ENCODE measurements around the gene TPCN2.

DNA sequence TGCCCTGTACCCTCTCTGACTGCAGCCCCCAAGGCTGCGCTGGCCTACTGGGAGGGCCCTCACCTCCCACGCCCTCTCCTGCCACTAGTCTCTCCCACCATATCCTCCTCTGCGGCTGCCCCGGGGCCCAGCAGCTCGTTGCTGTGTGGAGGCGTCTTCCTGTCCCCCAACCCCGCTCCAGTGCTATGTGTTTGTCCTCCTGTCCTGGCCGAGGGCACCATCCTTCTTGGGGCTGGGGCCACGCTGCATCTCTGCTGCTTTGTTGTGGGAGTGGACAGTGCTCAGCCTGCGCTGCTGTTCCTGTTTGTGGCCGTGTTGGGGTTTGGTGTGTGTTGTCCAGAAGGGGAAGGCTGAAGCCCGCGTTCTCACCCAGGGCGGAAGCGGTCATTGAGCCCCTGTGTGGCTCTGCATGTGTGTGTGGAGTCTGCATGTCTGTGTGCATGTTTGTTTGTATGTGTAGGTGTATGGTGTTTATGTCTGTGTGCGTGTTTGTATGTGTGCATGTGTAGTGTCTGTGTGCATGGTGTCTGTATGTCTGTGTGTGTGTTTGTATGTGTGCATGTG lies 15.7 kb downstream of the TPCN2 start:
- TF ChIP-seq ZFP3 (CRISPR knock-in tag; IDR thresholded peaks at IDR 0.05) = no peak
- no peak for TF ChIP-seq ZFP30 (CRISPR knock-in tag; IDR thresholded peaks at IDR 0.05)
- TF ChIP-seq ZNF8 (CRISPR knock-in tag; IDR thresholded peaks at IDR 0.05) = no peak
